ENCODE results near the gene COMMD1.

Gene COMMD1

GRCh38 chr2:62010632-62011256 is 105.3 kb downstream of the COMMD1 start:
- Histone ChIP-seq H3K9me2 (replicated peaks; ENCODE audit: insufficient read depth, low read length) (no peaks in the 10 kb centered on the region), H3K79me2 (ENCODE audit: insufficient read depth, low read length) (no peaks in the 10 kb centered on the region), H3K4me2 (ENCODE audit: low read depth, low read length, poor library complexity, severe bottlenecking) (no peak overlapping the region), H3K27ac (ENCODE audit: low read depth, low read length) (no peak overlapping the region), H3K4me3 (ENCODE audit: insufficient read depth, low read length, poor library complexity, severe bottlenecking) (no peak overlapping the region), H3K9ac (ENCODE audit: low read length) (no peak overlapping the region), H3K36me3 (ENCODE audit: low read length) (no peaks in the 10 kb centered on the region), H3F3A (ENCODE audit: insufficient read depth) (peaks cover 5% of the 10 kb centered on the region; the same call in 1 of the 2 replicates), H4K20me1 (ENCODE audit: low read depth, low read length) (no peaks in the 10 kb centered on the region), H3K27me3 (ENCODE audit: low read length) (no peaks in the 10 kb centered on the region), H3K9me3 (ENCODE audit: insufficient read depth, low read length) (no peaks in the 10 kb centered on the region), H2AFZ (ENCODE audit: low read depth, low read length, severe bottlenecking) (no peak overlapping the region)
- TF ChIP-seq CTCF (IDR thresholded peaks at IDR 0.05; ENCODE audit: insufficient read depth, low read length, poor library complexity, severe bottlenecking) (no peak), EZH2phosphoT487 (conservative IDR thresholded peaks at IDR 0.05; ENCODE audit: low read length) (no peak)

GRCh38 chr2:62013641-62014040 is 108.2 kb downstream of the COMMD1 start:
- TF ChIP-seq EZH2phosphoT487 (conservative IDR thresholded peaks at IDR 0.05; ENCODE audit: low read length), result no peak
- no peak for TF ChIP-seq CTCF (IDR thresholded peaks at IDR 0.05; ENCODE audit: insufficient read depth, low read length, poor library complexity, severe bottlenecking)
- Histone ChIP-seq H3F3A (ENCODE audit: insufficient read depth) (no peaks in the 10 kb centered on the region), H3K27ac (ENCODE audit: low read depth, low read length) (no peak overlapping the region), H3K79me2 (ENCODE audit: insufficient read depth, low read length) (no peaks in the 10 kb centered on the region), H3K9me2 (replicated peaks; ENCODE audit: insufficient read depth, low read length) (no peaks in the 10 kb centered on the region), H3K36me3 (ENCODE audit: low read length) (no peaks in the 10 kb centered on the region), H3K4me2 (ENCODE audit: low read depth, low read length, poor library complexity, severe bottlenecking) (no peak overlapping the region), H3K9ac (ENCODE audit: low read length) (no peak overlapping the region), H2AFZ (ENCODE audit: low read depth, low read length, severe bottlenecking) (no peak overlapping the region), H3K9me3 (ENCODE audit: insufficient read depth, low read length) (no peaks in the 10 kb centered on the region), H4K20me1 (ENCODE audit: low read depth, low read length) (no peaks in the 10 kb centered on the region), H3K27me3 (ENCODE audit: low read length) (no peaks in the 10 kb centered on the region), H3K4me3 (ENCODE audit: insufficient read depth, low read length, poor library complexity, severe bottlenecking) (no peak overlapping the region)

- no peak for TF ChIP-seq CTCF (IDR thresholded peaks at IDR 0.05; ENCODE audit: insufficient read depth, low read length, poor library complexity, severe bottlenecking)
- no peak for TF ChIP-seq EZH2phosphoT487 (conservative IDR thresholded peaks at IDR 0.05; ENCODE audit: low read length)
- Histone ChIP-seq H3K4me2 (ENCODE audit: low read depth, low read length, poor library complexity, severe bottlenecking) (no peak overlapping the region), H3K4me3 (ENCODE audit: insufficient read depth, low read length, poor library complexity, severe bottlenecking) (no peak overlapping the region), H3K79me2 (ENCODE audit: insufficient read depth, low read length) (no peaks in the 10 kb centered on the region), H3K9me3 (ENCODE audit: insufficient read depth, low read length) (no peaks in the 10 kb centered on the region), H2AFZ (ENCODE audit: low read depth, low read length, severe bottlenecking) (no peak overlapping the region), H3K9me2 (replicated peaks; ENCODE audit: insufficient read depth, low read length) (no peaks in the 10 kb centered on the region), H3K36me3 (ENCODE audit: low read length) (no peaks in the 10 kb centered on the region), H4K20me1 (ENCODE audit: low read depth, low read length) (no peaks in the 10 kb centered on the region), H3K9ac (ENCODE audit: low read length) (no peak overlapping the region), H3F3A (ENCODE audit: insufficient read depth) (no peaks in the 10 kb centered on the region), H3K27me3 (ENCODE audit: low read length) (no peaks in the 10 kb centered on the region), H3K27ac (ENCODE audit: low read depth, low read length) (no peak overlapping the region)
Observed at GRCh38 chr2:62014102-62014501, 108.6 kb downstream of the COMMD1 start.

Measured in SU-DHL-6 (cell line).